SK-N-SH treated with all-trans-retinoic acid at 6 μM for 48 hours (cell line): Measurements from ENCODE around the gene ASB17.

Source experiments
- ATAC-seq: fragments of 200-7000 bp; cut with Tn5 transposase; 3 replicates; pipeline ENCODE4 v1.9.1; 2020; ENCODE audit warnings: mild to moderate bottlenecking, moderate library complexity
- ARNTL ChIP-seq: fragments of 450-650 bp; formaldehyde crosslinking; IDR thresholded peaks from 2 replicates; pipeline ENCODE4 v1.5.0; 2020; ENCODE audit warnings: low read depth, mild to moderate bottlenecking, moderate library complexity, borderline replicate concordance
- CSDC2 ChIP-seq: fragments of 250-450 bp; sonication (Bioruptor Pico); IDR thresholded peaks from 2 replicates; pipeline ENCODE4 v1.5.0; 2020; ENCODE audit warnings: mild to moderate bottlenecking, moderate library complexity
- ESRRG ChIP-seq: fragments of 250-450 bp; sonication (Bioruptor Pico); IDR thresholded peaks from 2 replicates; pipeline ENCODE4 v1.6.1; 2021; ENCODE audit warnings: mild to moderate bottlenecking
- GLIS3 ChIP-seq: fragments of 250-450 bp; sonication (Bioruptor Pico); IDR thresholded peaks from 2 replicates; pipeline ENCODE4 v1.5.0; 2020; ENCODE audit warnings: mild to moderate bottlenecking, moderate library complexity
- ISL1 ChIP-seq: fragments of 250-450 bp; sonication (Bioruptor Pico); IDR thresholded peaks from 2 replicates; pipeline ENCODE4 v2.1.2; 2022; ENCODE audit warnings: mild to moderate bottlenecking, moderate library complexity
- OSR1 ChIP-seq: fragments of 250-450 bp; sonication (Bioruptor Pico); IDR thresholded peaks from 2 replicates; pipeline ENCODE4 v1.8.0; 2022; ENCODE audit warnings: moderate library complexity, mild to moderate bottlenecking, inconsistent platforms
- POU6F1 ChIP-seq: fragments of 250-450 bp; sonication (Bioruptor Pico); IDR thresholded peaks from 2 replicates; pipeline ENCODE4 v1.8.0; 2021; ENCODE audit warnings: low read depth, mild to moderate bottlenecking, moderate library complexity, borderline replicate concordance
- PPARA ChIP-seq: fragments of 250-450 bp; sonication (Bioruptor Pico); IDR thresholded peaks from 2 replicates; pipeline ENCODE4 v1.5.0; 2020; ENCODE audit warnings: mild to moderate bottlenecking, borderline replicate concordance
- RARB ChIP-seq: fragments of 250-450 bp; sonication (Bioruptor Pico); IDR thresholded peaks from 2 replicates; pipeline ENCODE4 v1.8.0; 2021; ENCODE audit warnings: mild to moderate bottlenecking, moderate library complexity
- SNAI2 ChIP-seq: fragments of 250-450 bp; sonication (Bioruptor Pico); IDR thresholded peaks from 2 replicates; pipeline ENCODE4 v1.5.0; 2020; ENCODE audit warnings: mild to moderate bottlenecking, moderate library complexity
- TCF4 ChIP-seq: fragments of 250-450 bp; sonication (Bioruptor Pico); IDR thresholded peaks from 2 replicates; pipeline ENCODE4 v1.8.0; 2021; ENCODE audit warnings: mild to moderate bottlenecking, moderate library complexity, borderline replicate concordance
- TOX ChIP-seq: fragments of 250-450 bp; sonication (Bioruptor Pico); IDR thresholded peaks from 2 replicates; pipeline ENCODE4 v1.8.0; 2021; ENCODE audit warnings: mild to moderate bottlenecking, moderate library complexity, borderline replicate concordance
- TSHZ2 ChIP-seq: fragments of 250-450 bp; sonication (Bioruptor Pico); IDR thresholded peaks from 2 replicates; pipeline ENCODE4 v1.5.0; 2020; ENCODE audit warnings: mild to moderate bottlenecking, moderate library complexity
- ZC3H10 ChIP-seq: fragments of 250-450 bp; sonication (Bioruptor Pico); IDR thresholded peaks from 2 replicates; pipeline ENCODE4 v1.5.1; 2021; ENCODE audit warnings: mild to moderate bottlenecking, moderate library complexity
- ZFP3 ChIP-seq: fragments of 250-450 bp; sonication (Bioruptor Pico); IDR thresholded peaks from 2 replicates; pipeline ENCODE4 v1.5.0; 2020; ENCODE audit warnings: mild to moderate bottlenecking, moderate library complexity
- ZFP30 ChIP-seq: fragments of 450-650 bp; formaldehyde crosslinking; IDR thresholded peaks from 2 replicates; pipeline ENCODE4 v1.5.0; 2022; ENCODE audit warnings: mild to moderate bottlenecking, moderate library complexity
- ZNF565 ChIP-seq: fragments of 450-650 bp; formaldehyde crosslinking; conservative IDR thresholded peaks from 2 replicates; pipeline ENCODE4 v1.5.0; 2020; ENCODE audit warnings: low read depth, mild to moderate bottlenecking, moderate library complexity
- ZNF70 ChIP-seq: fragments of 450-650 bp; formaldehyde crosslinking; IDR thresholded peaks from 2 replicates; pipeline ENCODE4 v1.5.0; 2020; ENCODE audit warnings: mild to moderate bottlenecking, moderate library complexity
- ZNF8 ChIP-seq: fragments of 450-650 bp; formaldehyde crosslinking; IDR thresholded peaks from 2 replicates; pipeline ENCODE4 v1.5.0; 2020; ENCODE audit warnings: mild to moderate bottlenecking, moderate library complexity
- TF ChIP-seq, protein P1 (sequence below): fragments of 250-450 bp; sonication (Bioruptor Pico); IDR thresholded peaks from 2 replicates; pipeline ENCODE4 v1.5.1; 2020; ENCODE audit warnings: low read depth, mild to moderate bottlenecking, moderate library complexity
- TF ChIP-seq, protein P2 (sequence below): fragments of 250-450 bp; sonication (Bioruptor Pico); IDR thresholded peaks from 2 replicates; pipeline ENCODE4 v1.8.0; 2020; ENCODE audit warnings: mild to moderate bottlenecking, moderate library complexity, borderline replicate concordance

ASB17 gene, protein sequence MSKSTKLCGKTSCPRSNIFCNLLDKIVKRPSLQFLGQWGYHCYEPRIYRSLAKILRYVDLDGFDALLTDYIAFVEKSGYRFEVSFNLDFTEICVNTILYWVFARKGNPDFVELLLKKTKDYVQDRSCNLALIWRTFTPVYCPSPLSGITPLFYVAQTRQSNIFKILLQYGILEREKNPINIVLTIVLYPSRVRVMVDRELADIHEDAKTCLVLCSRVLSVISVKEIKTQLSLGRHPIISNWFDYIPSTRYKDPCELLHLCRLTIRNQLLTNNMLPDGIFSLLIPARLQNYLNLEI

GRCh38 chr1:75932304-75932703, at the start of gene ASB17:
ASB17 (minus strand) TSS chr1:75932404; CDS start chr1:75932291, 113 bp downstream.
- no peak for ATAC-seq
- no peak for TF ChIP-seq GLIS3 (CRISPR knock-in tag)
- no peak for TF ChIP-seq ISL1 (CRISPR knock-in tag)
- no peak for TF ChIP-seq SNAI2
- no peak for TF ChIP-seq POU6F1 (CRISPR knock-in tag)
- TF ChIP-seq, protein P1, sequence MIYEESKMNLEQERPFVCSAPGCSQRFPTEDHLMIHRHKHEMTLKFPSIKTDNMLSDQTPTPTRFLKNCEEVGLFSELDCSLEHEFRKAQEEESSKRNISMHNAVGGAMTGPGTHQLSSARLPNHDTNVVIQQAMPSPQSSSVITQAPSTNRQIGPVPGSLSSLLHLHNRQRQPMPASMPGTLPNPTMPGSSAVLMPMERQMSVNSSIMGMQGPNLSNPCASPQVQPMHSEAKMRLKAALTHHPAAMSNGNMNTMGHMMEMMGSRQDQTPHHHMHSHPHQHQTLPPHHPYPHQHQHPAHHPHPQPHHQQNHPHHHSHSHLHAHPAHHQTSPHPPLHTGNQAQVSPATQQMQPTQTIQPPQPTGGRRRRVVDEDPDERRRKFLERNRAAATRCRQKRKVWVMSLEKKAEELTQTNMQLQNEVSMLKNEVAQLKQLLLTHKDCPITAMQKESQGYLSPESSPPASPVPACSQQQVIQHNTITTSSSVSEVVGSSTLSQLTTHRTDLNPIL (CRISPR knock-in tag): no peak
- TF ChIP-seq TSHZ2 (CRISPR knock-in tag): no peak
- no peak for TF ChIP-seq ZNF8 (CRISPR knock-in tag)
- no peak for TF ChIP-seq PPARA (CRISPR knock-in tag)
- no peak for TF ChIP-seq ESRRG (CRISPR knock-in tag)
- no peak for TF ChIP-seq ZNF70 (CRISPR knock-in tag)
- TF ChIP-seq ZC3H10 (CRISPR knock-in tag): no peak
- TF ChIP-seq CSDC2: no peak
- TF ChIP-seq ZNF565 (CRISPR knock-in tag): no peak
- TF ChIP-seq ZFP30: no peak
- TF ChIP-seq, protein P2, sequence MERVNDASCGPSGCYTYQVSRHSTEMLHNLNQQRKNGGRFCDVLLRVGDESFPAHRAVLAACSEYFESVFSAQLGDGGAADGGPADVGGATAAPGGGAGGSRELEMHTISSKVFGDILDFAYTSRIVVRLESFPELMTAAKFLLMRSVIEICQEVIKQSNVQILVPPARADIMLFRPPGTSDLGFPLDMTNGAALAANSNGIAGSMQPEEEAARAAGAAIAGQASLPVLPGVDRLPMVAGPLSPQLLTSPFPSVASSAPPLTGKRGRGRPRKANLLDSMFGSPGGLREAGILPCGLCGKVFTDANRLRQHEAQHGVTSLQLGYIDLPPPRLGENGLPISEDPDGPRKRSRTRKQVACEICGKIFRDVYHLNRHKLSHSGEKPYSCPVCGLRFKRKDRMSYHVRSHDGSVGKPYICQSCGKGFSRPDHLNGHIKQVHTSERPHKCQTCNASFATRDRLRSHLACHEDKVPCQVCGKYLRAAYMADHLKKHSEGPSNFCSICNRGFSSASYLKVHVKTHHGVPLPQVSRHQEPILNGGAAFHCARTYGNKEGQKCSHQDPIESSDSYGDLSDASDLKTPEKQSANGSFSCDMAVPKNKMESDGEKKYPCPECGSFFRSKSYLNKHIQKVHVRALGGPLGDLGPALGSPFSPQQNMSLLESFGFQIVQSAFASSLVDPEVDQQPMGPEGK (CRISPR knock-in tag): no peak
- TF ChIP-seq TCF4: no peak
- no peak for TF ChIP-seq ARNTL
- TF ChIP-seq RARB (CRISPR knock-in tag): no peak
- TF ChIP-seq TOX (CRISPR knock-in tag): no peak

- no peak for ATAC-seq
- no peak for TF ChIP-seq ARNTL
- no peak for TF ChIP-seq TSHZ2 (CRISPR knock-in tag)
- TF ChIP-seq, protein P2 (CRISPR knock-in tag): no peak
- no peak for TF ChIP-seq OSR1
- no peak for TF ChIP-seq PPARA (CRISPR knock-in tag)
- TF ChIP-seq ESRRG (CRISPR knock-in tag): no peak
- no peak for TF ChIP-seq RARB (CRISPR knock-in tag)
- TF ChIP-seq ZFP30: no peak
- TF ChIP-seq ZNF565 (CRISPR knock-in tag): no peak
- TF ChIP-seq ZNF70 (CRISPR knock-in tag): no peak
- TF ChIP-seq SNAI2: no peak
- no peak for TF ChIP-seq ZC3H10 (CRISPR knock-in tag)
- TF ChIP-seq GLIS3 (CRISPR knock-in tag): no peak
- TF ChIP-seq CSDC2: no peak
- no peak for TF ChIP-seq TOX (CRISPR knock-in tag)
- TF ChIP-seq POU6F1 (CRISPR knock-in tag): no peak
- no peak for TF ChIP-seq ZFP3 (CRISPR knock-in tag)
These were observed 49.0 kb upstream of the ASB17 start for GRCh38 chr1:75980972-75981897.
